ENCODE data around the gene PCSK7.

GRCh38 chr11:117181586-117182550, 50.0 kb downstream of the PCSK7 start:
- TF ChIP-seq SUZ12 (IDR thresholded peaks at IDR 0.05) (no peak), TARDBP (IDR thresholded peaks at IDR 0.05) (no peak), SP1 (IDR thresholded peaks at IDR 0.05) (no peak), NFRKB (IDR thresholded peaks at IDR 0.05) (no peak), HDGF (IDR thresholded peaks at IDR 0.05; ENCODE audit: borderline replicate concordance) (no peak), FOXK2 (IDR thresholded peaks at IDR 0.05) (no peak), ELF4 (IDR thresholded peaks at IDR 0.05) (no peak), ARNT (IDR thresholded peaks at IDR 0.05) (no peak), LEF1 (IDR thresholded peaks at IDR 0.05; ENCODE audit: borderline replicate concordance) (no peak), BHLHE40 (IDR thresholded peaks at IDR 0.05; ENCODE audit: borderline replicate concordance) (no peak), PKNOX1 (IDR thresholded peaks at IDR 0.05) (no peak), FOXA1 (IDR thresholded peaks at IDR 0.05) (no peak), FOXM1 (IDR thresholded peaks at IDR 0.05; ENCODE audit: borderline replicate concordance) (no peak), CTBP1 (IDR thresholded peaks at IDR 0.05; ENCODE audit: borderline replicate concordance) (no peak)
